NB4 (cell line): ENCODE results near the gene ACVR1.

Experiments
- DNase-seq: peaks from one replicate; pipeline ENCODE4 v3.0.0; 2010; ENCODE audit warnings: low read depth
- H3K4me3 ChIP-seq: one replicate; pipeline ENCODE4 v1.5.1; 2011; ENCODE audit warnings: mild to moderate bottlenecking, low read depth, low read length, moderate library complexity
- CTCF ChIP-seq: IDR thresholded peaks from one replicate; pipeline ENCODE4 v1.5.1; 2012; ENCODE audit warnings: low read depth, low read length
- MAX ChIP-seq: IDR thresholded peaks from 2 replicates; pipeline ENCODE4 v1.6.1; 2011; ENCODE audit warnings: low read depth, low read length
- MYC ChIP-seq: IDR thresholded peaks from 2 replicates; pipeline ENCODE4 v1.6.1; 2011; ENCODE audit warnings: low read depth, low read length
- POLR2A ChIP-seq: IDR thresholded peaks from 2 replicates; pipeline ENCODE4 v1.6.1; 2011; ENCODE audit warnings: mild to moderate bottlenecking; ENCODE audit not compliant: insufficient read length; ENCODE audit errors: extremely low read depth

ACVR1 gene

GRCh38 chr2:157837851-157838441 is 38.2 kb downstream of the ACVR1 start:
- TF ChIP-seq MYC (no peak), POLR2A (no peak), CTCF (no peak), MAX (no peak)
- peak overlapping the region; percentile 14 for H3K4me3 ChIP-seq
- DNase-seq = peak; percentile 14

GRCh38 chr2:157836531-157836930 is 39.6 kb downstream of the ACVR1 start:
- H3K4me3 ChIP-seq = no peak overlapping the region
- no peak for TF ChIP-seq POLR2A
- TF ChIP-seq CTCF = no peak
- TF ChIP-seq MYC = no peak
- TF ChIP-seq MAX = no peak
- no peak for DNase-seq

GRCh38 chr2:157835425-157835824 is 40.7 kb downstream of the ACVR1 start:
- TF ChIP-seq POLR2A = no peak
- TF ChIP-seq MYC = no peak
- TF ChIP-seq CTCF = no peak
- TF ChIP-seq MAX = no peak
- no peak for DNase-seq
- no peak overlapping the region for H3K4me3 ChIP-seq

- H3K4me3 ChIP-seq = no peak overlapping the region
- DNase-seq = no peak
- TF ChIP-seq MAX (no peak), MYC (no peak), CTCF (no peak), POLR2A (no peak)
Observed at GRCh38 chr2:157835006-157835405, 41.1 kb downstream of the ACVR1 start.

- DNase-seq = no peak
- H3K4me3 ChIP-seq = no peak overlapping the region
- TF ChIP-seq POLR2A (no peak), MAX (no peak), MYC (no peak), CTCF (no peak)
Observed at GRCh38 chr2:157833721-157834120, 42.4 kb downstream of the ACVR1 start.
